ENCODE measurements around the gene ANGPTL1. TPM values are rescaled to one million over a fixed set of nuclear protein-coding genes. Genes with fewer than 3 reads are reported as not detected.

ANGPTL1 gene
- total and polyA plus RNA-seq, 2 of the 13 experiments (the other 11 are each of a cell fraction or from before 2014, with no cell fraction given): 2.9 to 9.3 TPM

DNA sequence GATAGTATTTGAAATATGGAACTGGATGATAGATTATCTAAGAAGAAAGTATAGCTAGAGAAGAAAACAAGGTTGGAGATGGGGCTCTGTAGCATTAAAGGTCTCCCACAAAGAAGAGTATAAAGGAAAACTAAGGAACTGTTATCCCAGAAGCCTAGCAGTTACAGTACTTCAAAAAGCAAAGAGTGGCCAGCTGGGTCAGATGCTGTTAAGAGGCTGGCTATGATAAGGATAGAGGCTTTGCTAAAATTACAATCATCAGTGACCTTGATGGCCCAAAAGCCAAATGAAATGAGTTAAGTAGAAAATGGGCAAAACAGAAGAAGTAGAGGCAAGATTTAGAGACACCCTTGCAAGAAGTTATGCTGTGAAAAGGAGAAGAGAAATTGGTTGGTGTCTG is 25.1 kb upstream of the ANGPTL1 start (continued):
- no peak for TF ChIP-seq BCLAF1 (IDR thresholded peaks at IDR 0.05)
- no peak for TF ChIP-seq EP300 (IDR thresholded peaks at IDR 0.05; ENCODE audit: low read depth in 2 of 2, low read length in 2 of 2)
- no peak for TF ChIP-seq EP300 (CRISPR knock-in tag; IDR thresholded peaks at IDR 0.05; ENCODE audit: borderline replicate concordance)
- no peak for TF ChIP-seq ZHX1 (CRISPR knock-in tag; IDR thresholded peaks at IDR 0.05; ENCODE audit: low read depth)
- TF ChIP-seq HCFC1 (IDR thresholded peaks at IDR 0.05; ENCODE audit: low read depth, low read length): no peak
- no peak for TF ChIP-seq PRDM15 (CRISPR knock-in tag; IDR thresholded peaks at IDR 0.05)
